ENCODE measurements around the gene ZBTB44.
"Not testable (repeated sequence)": the region's sequence is repeated elsewhere in the genome, so short reads cannot be mapped to it uniquely, and the experiment has no call there.

ZBTB44 gene

DNA sequence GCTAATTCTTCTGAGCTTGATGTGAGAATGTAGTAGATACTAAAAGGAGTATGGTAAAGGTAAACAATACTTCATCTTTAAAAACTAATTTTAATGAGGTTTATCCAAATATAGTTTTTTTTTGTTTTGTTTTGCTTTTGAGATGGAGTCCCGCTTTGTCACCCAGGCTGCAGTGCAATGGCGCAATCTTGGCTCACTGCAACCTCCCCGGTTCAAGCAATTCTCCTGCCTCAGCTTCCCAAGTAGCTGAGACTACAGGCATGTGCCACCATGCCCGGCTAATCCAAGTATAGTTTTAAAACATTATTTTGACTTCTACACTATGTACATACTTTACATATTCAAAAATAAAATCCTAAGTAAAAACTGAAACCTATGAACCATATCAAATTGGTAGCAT, 4.1 kb downstream of the ZBTB44 start:
- DNase-seq = no peak

DNA sequence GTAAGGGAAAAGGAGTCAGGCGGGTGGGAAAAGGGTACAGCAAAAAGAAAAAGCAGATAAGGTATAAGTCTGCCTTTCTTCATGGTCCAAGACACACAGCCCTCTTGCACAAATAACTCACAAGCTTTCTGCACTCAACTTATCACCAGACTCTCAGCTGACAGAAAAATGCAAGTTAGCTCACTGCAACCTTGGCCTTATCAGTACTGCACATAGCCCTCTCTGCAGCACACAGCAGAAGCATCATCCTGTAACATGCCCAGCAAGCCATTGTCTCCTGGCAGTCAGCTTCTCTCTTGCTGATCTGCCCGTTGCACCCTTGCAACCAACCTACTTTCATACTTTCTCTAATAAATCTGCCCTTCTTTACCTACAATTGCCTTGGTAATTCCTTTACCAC, 5.8 kb downstream of the ZBTB44 start:
- DNase-seq = no peak

DNA sequence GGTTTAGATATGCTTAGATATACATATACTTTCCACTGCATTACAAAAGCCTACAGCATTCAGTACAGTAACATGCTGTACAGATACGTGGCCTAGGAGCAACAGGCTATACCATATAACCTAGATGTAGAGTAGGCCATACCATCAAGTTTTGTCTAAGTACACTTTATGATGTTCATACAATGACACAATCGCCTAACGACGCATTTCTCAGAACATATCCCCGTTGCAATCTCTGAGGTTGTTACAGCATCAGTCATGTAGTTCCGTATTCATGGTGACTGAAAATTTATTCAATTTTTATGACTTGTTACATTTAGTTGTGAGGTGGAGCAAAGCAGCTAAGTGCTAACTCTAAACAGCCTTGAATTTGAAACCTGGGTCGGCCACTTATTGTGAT, 6.7 kb downstream of the ZBTB44 start:
- peak; percentile 24 to 33 for DNase-seq

DNA sequence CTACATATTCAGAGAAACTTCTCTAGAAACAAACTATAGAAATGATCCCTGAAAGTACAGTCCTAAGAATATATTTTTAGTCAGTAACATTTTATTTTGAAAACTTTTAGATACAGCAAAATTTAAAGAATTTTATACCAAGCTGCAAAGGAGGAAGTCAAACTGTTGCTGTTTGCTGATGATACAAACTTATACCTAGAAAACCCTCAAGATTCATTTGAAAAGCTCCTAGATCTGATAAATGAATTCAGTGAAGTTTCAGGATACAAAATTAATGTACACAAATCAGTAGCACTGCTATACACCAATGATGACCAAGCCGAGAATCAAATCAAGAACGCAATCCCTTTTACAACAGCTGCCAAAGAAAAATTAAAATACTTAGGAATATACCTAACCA, 10.1 kb downstream of the ZBTB44 start:
- DNase-seq = no peak

DNA sequence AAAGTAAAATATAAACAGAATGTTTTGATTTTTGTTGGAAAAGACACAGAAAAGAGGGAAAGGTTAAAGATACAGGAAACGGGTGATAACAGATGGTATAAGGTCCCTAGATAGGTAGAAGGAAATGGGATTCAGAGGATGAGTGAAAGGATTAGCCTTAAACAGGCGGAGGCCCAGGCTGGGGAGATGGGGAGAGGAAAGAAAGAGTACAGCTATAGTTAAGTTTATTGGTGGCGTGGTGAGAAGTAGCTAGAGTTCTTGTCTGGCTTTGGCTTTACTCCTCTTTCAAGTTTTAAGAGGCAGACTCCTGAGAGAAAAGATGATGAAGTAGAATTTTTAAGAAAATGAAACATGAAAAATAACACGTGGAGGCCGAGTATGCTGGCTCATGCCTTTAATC, 13.7 kb downstream of the ZBTB44 start:
- no peak for DNase-seq

DNA sequence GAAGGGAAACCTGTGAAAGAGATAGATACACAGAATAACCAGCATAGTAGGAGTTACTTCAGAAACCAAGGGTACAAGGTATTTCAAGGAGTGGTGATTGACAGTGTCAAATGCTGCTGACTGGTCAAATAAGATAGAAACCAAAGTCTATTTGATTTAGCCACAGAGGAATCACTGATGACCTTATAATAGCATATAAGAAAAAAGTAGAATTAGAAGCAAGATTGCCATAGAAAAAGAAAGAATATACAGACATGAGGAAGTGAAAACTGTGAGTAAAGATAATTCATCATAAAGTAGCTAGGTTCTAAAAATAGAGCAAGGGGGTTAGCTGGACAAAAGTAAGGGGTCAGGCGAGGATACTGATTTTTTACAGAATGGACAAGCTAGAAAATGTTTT, 14.2 kb downstream of the ZBTB44 start:
- DNase-seq = no peak

DNA sequence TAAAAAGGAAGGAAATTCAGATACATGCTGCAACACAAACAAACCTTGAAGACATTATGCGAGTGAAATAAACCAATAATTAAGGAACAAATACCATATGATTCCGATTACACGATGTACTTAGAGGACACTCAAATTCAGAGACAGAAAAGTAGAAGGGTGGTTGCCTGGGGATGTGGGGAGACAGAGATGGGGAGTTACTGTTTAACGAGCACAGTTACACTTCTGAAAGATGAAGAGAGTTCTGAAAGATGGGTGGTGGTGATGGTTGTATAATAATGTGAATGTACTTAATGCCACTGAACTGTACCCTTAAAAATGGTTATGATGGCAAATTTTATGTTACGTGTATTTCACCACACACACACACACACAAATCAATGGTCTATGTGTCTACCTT, 14.7 kb downstream of the ZBTB44 start:
- no peak for DNase-seq

DNA sequence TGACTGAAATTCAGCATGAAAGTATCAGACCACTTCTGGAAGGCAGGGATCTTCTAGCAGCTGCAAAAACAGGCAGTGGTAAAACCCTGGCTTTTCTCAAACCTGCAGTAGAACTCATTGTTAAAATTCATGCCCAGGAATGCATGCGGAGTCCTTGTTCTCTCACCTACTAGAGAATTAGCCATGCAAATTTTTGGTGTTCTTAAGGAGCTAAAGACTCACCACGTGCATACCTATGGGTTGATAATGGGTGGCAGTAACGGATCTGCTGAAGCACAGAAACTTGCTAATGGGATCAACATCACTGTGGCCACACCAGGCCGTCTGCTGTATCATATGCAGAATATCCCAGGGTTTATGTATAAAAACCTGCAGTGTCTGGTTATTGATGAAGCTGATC, 19.1 kb downstream of the ZBTB44 start:
- DNase-seq = no peak

DNA sequence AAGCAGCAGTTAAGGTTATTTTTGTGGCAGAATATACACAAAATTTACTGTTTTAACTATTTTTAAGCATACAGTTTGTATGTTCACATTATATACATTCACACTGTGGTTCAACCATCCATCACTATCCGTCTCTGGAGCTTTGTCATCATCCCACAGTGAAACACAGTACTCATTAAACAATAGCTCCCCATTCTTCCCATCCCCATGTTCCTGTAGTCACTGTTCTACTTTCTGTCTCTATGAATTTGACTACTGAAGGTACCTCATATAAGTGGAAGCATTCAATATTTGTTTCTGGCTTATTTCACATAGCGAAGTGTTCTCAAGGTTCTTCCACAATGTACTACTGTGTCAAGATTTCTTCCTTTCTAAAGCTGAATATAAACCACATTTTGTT, 32.6 kb downstream of the ZBTB44 start:
- DNase-seq = no peak

DNA sequence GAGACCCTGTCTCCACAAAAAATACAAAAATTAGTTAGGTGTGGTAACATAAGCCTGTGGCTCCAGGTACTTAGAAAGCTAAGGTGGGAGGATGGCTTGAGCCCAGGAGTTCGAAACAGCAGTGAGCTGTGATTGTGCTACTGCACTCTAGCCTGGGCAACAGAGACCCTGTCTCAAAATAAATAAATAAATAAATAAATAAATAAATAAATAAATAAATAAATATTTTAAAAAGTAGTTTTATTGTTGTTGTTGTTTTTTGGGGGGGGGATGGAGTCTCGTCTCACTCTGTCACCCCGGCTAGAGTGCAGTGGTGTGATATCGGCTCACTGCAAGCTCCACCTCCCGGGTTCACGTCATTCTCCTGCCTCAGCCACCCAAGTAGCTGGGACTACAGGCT, 33.4 kb downstream of the ZBTB44 start:
- not testable (repeated sequence) for DNase-seq

DNA sequence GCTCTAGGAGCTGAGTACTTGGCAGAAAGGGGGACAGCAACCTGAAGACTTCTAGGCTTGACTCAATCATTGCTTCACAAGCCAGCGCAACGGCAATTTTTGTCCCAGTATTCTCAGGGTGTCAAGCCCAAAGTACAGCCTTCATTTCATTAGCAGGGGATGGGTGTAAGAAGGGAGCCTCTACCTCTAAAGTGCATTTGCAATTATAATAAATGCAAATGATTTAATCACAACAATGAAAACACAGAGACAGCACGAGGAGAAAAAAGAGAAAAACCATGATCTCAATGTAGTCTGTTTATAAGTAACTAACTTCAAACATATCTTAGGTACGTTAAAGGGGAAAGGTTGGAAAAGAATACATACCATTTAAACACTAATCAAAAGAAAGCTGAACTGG, 34.7 kb downstream of the ZBTB44 start:
- no peak for DNase-seq

DNA sequence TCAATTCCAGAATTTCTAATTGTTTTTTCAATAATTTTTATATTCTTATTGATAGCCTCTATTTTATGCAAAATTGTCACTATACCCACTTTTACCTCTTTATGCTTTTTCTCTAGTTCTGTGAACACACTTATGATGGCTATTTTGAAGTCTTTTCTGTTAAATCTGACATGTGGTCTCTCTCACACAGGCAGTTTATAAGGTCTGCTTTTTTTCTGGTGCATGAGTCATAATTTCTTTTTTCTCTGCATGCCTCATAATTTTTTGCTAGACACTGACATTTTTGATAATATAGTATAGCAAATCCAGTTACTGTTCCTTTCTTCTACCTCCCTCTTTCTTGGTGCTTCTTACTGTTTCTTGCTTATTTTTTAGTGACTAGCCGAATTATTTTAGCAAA, 36.0 kb downstream of the ZBTB44 start:
- no peak for DNase-seq

DNA sequence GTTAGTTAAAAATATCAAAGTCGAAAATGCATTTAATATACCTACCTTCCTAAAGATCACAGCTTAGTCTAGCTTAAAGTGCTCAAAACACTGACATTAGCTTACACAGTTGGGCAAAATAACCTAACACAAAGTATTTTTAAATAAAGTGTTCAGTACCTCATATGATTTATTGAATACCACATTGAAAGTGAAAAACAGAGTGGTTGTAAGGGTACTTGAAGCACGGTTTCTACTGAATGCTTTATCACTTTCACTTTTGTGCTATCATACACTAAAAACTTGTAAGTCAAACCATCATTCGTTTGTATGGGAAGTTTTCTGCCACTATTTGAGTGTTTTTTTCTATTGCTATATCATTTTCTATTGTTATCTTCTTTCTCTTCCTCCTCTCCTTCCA, 36.6 kb downstream of the ZBTB44 start:
- DNase-seq = no peak

DNA sequence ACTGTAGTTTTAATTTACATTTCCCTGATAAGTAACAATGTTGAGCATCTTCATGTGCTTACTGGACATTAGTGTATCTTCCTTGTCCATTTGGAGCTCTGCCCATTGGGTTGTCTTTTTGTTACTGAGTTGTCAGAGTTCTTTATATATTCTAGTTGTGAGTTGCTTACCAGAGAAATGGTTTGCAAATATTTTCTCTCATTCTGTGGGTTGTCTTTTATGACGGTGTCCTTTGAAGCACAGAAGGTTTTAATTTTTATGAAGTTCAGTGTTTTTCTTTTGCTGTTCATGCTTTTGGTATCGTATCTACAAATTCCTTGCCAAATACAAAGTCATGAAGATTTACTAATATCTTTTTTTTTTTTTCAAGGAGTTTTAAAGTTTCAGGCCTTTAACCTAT, 42.4 kb downstream of the ZBTB44 start:
- no peak for DNase-seq

DNA sequence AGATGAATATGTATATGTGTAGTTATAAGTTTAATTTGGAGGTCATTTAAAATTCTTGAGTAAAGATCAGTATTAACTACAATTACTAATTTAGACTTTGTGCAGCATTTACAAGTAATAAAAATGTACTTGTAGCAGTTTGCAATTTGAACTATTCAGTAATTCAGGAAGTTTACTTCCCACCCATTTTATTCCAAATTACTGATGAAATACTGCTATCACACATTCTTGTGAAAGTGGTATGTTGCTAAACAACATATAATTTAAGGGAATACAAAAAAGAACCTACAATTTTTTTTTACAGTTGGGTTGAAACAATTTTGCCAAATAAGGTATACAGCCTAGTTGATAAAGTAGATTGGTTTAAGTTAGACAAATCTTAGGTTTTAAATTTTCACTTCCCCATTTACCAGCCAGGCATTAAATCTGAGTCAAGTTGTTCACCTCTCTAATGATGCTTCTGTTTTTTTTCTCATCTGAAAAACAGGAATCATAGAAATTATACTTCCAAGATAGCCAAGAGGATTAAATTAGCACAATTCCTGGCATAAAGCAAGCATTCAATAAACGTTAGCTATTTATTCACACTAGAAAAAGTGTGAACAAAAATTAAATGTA, 45.3 kb downstream of the ZBTB44 start:
- DNase-seq = peak; percentile 59 to 63

DNA sequence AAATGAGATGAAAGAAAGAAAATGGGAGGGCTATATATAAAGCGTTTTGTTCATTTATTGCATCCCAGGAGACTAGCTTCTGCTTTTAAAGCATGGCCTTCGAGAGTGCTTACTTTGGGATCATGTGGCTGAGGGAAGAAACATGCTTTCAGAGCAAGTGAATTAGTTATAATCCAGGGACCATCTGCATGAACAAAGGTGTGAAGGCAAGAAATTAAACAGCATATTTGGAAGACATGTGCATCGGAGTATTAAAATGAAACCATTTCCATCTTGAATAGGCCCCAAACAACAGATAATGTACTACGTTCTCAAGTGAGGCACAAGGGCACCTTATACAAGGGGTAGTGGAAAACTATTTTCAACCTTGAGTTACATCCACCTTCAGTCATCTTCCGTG, 51.4 kb downstream of the ZBTB44 start:
- DNase-seq = no peak

DNA sequence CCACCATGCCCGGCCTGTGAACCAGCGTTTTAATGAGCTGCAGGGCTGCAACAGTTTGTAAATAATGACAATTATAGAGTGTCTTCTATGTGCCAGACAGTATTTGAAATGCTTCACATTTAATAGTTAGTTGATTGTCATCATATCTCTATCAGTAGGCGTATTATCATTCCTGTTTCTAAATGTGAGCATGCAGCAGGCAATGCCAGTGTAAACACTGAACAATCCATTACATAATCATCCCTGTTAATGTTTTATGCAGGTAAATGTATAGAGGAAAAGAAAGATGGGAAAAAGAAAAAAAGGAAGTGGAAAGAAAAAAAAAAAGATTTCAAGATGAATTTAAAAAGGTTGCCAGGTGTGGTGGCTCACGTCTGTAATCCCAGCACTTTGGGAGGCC, 52.3 kb downstream of the ZBTB44 start:
- no peak for DNase-seq

DNA sequence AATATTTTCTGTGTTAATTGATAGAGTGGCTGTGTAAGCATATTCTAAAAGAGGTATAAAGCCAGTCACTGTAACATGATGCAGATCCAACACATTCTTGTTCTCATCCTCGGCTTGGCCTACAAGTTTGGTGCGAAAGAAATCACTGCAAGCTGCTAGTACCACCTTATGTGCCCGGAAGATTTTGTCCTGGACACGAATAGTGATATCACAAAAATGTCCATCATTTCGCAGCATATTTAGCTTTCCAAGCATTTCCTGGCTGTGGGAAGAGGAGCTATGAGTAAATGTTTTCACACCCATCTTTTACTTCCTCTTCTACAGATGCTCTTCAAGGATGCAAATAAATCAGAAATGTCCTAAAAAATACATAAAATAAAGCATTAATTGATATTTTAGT, 53.1 kb downstream of the ZBTB44 start:
- peak; percentile 19 to 39 for DNase-seq

DNA sequence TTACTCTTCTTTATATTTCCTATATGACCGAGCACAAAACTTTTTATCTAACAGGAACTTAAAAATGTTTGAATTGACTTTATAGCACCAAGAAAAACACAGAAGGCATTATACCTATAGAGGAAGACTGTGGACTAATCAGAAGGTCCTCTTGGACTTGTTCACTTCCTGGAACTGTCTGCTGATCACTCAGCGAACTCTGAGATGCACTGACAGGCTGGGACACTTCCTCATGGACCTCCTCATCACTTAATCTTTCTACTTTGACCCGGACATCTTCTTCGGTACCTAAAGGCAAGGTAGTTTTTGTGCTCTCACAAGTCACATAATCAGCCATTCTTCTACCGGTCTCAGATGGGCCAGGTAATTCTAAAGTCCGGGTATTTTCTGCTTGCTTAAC, 54.0 kb downstream of the ZBTB44 start:
- DNase-seq = no peak

DNA sequence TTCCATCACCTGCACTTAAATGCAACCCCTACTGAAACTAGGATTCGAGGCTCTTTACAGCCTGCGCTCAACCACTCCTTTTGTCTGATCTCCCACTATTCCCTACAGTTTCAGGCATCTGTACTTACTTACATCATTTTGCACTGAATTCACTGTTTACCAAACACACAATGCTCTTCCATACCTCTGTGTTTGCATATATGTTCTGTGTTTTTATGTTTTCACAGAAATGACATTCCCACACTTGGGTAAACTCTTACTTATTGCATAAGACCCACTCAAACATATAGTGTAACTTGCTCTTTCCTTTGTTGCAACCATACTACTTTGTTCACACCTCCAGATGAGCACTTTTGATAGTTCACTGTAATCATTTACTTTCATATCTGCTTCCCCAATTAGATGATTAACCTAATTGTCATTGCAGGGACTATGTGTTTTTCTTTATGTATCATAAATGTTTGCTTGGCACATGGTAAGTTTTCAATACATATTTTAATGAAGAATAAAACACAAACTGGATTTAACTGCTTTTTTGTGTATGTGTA, 54.6 kb downstream of the ZBTB44 start:
- no peak for DNase-seq

DNA sequence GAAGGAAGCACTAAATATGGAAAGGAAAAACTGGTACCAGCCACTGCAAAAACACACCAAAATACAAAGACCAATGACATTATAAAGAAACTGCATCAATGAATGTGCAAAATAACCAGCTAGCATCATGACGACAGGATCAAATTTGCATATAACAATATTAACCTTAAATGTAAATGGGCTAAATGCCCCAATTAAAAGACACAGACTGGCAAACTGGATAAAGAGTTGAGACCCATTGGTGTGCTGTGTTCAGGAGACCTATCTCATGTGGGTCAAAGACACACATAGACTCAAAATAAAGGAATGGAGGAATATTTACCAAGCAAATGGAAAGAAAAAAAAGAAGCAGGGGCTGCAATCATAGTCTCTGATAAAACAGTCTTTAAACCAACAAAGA, 63.0 kb downstream of the ZBTB44 start:
- not testable (repeated sequence) for DNase-seq

DNA sequence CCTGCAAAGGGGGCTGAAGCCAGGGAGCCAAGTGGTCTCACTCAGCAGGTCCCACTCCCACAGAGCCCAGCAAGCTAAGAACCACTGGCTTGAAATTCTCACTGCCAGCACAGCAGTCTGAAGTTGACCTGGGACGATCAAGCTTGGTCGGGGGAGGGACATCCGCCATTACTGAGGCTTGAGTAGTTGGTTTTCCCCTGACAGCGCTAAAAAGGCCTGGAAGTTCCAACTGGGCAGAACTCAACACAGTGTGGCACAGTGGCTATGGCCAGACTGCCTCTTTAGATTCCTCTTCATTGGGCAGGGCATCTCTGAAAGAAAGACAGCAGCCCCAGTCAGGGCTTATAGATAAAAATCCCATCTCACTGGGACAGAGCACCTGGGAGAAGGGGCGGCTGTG, 64.8 kb downstream of the ZBTB44 start:
- DNase-seq = not testable (repeated sequence)

DNA sequence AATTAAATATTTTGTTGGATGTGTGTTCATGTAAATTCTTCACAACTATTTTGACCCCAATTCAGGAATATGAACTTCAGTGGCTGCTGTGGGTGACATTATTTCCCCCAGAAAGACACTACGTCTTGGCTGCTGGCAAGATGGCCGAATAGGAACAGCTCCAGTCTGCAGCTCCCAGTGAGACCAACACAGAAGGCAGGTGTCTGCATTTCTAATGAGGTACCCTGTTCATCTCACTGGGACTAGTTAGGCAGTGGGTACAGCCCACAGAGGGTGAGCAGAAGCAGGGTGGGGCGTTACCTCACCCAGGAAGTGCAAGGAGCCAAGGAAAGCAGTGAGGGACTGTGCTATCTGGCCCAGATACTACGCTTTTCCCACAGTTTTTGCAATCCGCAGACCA, 65.3 kb downstream of the ZBTB44 start:
- no peak for DNase-seq

DNA sequence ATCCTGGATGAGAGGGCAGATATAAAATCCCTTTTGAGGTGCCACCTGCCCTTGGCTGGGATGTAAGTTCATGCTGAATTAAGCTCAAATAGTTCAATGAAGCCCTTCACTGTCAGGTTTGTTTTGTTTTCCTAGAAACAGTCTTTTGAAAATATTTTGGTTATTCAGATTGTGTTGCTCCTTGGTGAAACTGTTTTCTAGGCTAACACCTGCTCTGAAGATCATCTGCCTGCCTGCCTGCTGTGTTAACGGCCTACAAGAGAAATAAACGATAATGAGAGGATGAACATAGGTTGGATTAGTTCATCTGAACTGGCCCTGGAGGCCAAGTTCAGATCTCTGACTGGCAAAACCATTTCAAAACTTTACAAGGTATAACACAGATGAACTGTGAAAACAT, 67.4 kb downstream of the ZBTB44 start:
- DNase-seq = no peak

DNA sequence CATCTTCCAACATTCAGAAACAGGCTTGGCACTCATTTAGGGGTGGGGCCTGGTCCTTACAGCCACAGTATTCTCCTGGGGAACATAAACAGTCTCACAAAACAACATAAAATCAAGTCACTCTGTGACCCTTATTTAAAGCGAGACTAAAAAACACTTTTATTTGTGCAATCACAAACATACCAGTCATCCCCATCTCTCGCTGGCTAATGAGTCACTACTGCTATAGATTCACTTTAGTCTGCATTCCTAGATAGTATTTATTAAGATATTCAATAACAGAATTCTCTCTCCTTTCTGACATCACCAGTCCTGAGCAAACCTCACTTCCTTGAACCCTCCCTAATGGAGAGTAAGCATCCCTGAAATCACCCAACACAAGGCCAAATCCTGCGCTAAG, 68.0 kb downstream of the ZBTB44 start:
- DNase-seq = no peak

DNA sequence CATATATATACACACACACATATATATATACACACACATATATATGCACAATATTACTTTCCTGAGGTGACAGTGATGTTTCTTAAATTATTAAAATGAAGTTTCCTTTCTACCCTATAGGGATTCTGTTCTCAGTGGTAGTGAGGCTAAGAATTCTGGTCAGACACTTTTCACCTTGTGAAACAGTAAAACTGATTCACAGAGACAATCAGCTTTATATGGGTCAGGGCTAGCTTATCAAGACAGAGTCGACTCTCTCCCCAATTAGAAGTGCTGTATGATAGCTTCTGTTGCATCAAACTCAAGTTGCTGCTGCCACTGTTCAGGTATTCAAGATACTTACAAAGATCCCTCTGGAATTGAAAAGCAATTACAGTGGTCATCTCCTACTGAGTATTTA, 68.4 kb downstream of the ZBTB44 start:
- DNase-seq = no peak

Data from inflammatory macrophage treated with lipopolysaccharide for 1 hour (primary cell).